PC-9 (cell line): ENCODE data around the gene IQSEC3. TPM values are rescaled to one million over a fixed set of nuclear protein-coding genes. Genes with fewer than 3 reads are reported as not detected.

ENCODE experiments used
- BruUV-seq: library from RNA; stranded (reverse); fragments of 400-500 nt; replicated peaks from 2 replicates; lab custom pipeline; 2021; lab: Mats Ljungman, UMichigan
- CTCF ChIA-PET: fragments of 300-600 bp; sonication (Branson Sonifier 250); formaldehyde crosslinking; loops from one replicate; lab custom pipeline; 2022; ENCODE audit warnings: antibody characterized with exemption; lab: Charles Lee
- POLR2A ChIA-PET: fragments of 300-600 bp; sonication (Branson Sonifier 250); formaldehyde crosslinking; loops from one replicate; lab custom pipeline; 2022; ENCODE audit warnings: antibody characterized with exemption; ENCODE audit not compliant: unreplicated experiment; lab: Charles Lee
- DNase-seq, 2 experiments: peaks; one replicate each; pipeline versions ENCODE4 v3.0.0 to v3.0.0-alpha.2; 2015 to 2022; ENCODE audit warnings: mixed read lengths in 1 of 2
- H2AFZ ChIP-seq: fragments of 200-600 bp; sonication (generic); 2 replicates; pipeline ENCODE4 v1.8.1; 2017; ENCODE audit warnings: antibody characterized with exemption
- H3F3A ChIP-seq: fragments of 200-600 bp; sonication (generic); 2 replicates; pipeline ENCODE4 v1.8.1; 2017; ENCODE audit warnings: antibody characterized with exemption, mild to moderate bottlenecking, low read depth; ENCODE audit not compliant: insufficient read depth
- H3K27ac ChIP-seq: fragments of 200-600 bp; sonication (generic); 2 replicates; pipeline ENCODE4 v1.6.1; 2016; ENCODE audit warnings: mixed run types
- H3K27me3 ChIP-seq: fragments of 200-600 bp; sonication (generic); 2 replicates; pipeline ENCODE4 v1.6.1; 2016; ENCODE audit warnings: low read depth, mixed run types; ENCODE audit not compliant: insufficient read depth
- H3K36me3 ChIP-seq: fragments of 200-600 bp; sonication (generic); 2 replicates; pipeline ENCODE4 v1.6.1; 2016; ENCODE audit warnings: low read depth, mixed run types
- H3K4me1 ChIP-seq: fragments of 200-600 bp; sonication (generic); replicated peaks from 2 replicates; pipeline ENCODE4 v1.6.1; 2016; ENCODE audit warnings: mixed run types; ENCODE audit not compliant: insufficient read depth
- H3K4me2 ChIP-seq: fragments of 200-600 bp; sonication (generic); 2 replicates; pipeline ENCODE4 v1.6.1; 2017; ENCODE audit warnings: mixed run types
- H3K4me3 ChIP-seq: fragments of 200-600 bp; sonication (generic); 2 replicates; pipeline ENCODE4 v1.6.1; 2016; ENCODE audit warnings: mixed run types
- H3K79me2 ChIP-seq: fragments of 200-600 bp; sonication (generic); 2 replicates; pipeline ENCODE4 v1.6.1; 2017; ENCODE audit warnings: low read depth, mixed run types
- H3K9me2 ChIP-seq: fragments of 200-600 bp; sonication (generic); 2 replicates; pipeline ENCODE4 v1.8.1; 2017; ENCODE audit warnings: mild to moderate bottlenecking; ENCODE audit not compliant: insufficient read depth
- H3K9me3 ChIP-seq: fragments of 200-600 bp; sonication (generic); 2 replicates; pipeline ENCODE4 v1.8.1; 2016; ENCODE audit warnings: low read depth; ENCODE audit not compliant: insufficient read depth
- H4K20me1 ChIP-seq: fragments of 200-600 bp; sonication (generic); 2 replicates; pipeline ENCODE4 v1.8.1; 2017; ENCODE audit not compliant: insufficient read depth
- EZH2 ChIP-seq: fragments of 200-600 bp; sonication (generic); IDR thresholded peaks from 2 replicates; pipeline ENCODE4 v1.8.0; 2017; ENCODE audit warnings: antibody characterized with exemption, low read depth
- intact Hi-C: fragments of 100-400 bp; cut with micrococcal nuclease; formaldehyde crosslinking; loops from one replicate; pipeline ENCODE4 v1.10.0; 2022; ENCODE audit not compliant: unreplicated experiment
- total RNA-seq: library from RNA; stranded (reverse); gene quantifications from 2 replicates; pipeline ENCODE4 v1.2.3, GENCODE V29; 2021
- TF ChIP-seq, protein P1 (sequence below): fragments of 200-600 bp; sonication (generic); conservative IDR thresholded peaks from 2 replicates; pipeline ENCODE4 v1.6.1; 2017; ENCODE audit warnings: mixed run types, antibody characterized with exemption, mild to moderate bottlenecking, moderate library complexity

The IQSEC3 gene
- total RNA-seq, 1 experiment from 2014 or later: not detected

DNA sequence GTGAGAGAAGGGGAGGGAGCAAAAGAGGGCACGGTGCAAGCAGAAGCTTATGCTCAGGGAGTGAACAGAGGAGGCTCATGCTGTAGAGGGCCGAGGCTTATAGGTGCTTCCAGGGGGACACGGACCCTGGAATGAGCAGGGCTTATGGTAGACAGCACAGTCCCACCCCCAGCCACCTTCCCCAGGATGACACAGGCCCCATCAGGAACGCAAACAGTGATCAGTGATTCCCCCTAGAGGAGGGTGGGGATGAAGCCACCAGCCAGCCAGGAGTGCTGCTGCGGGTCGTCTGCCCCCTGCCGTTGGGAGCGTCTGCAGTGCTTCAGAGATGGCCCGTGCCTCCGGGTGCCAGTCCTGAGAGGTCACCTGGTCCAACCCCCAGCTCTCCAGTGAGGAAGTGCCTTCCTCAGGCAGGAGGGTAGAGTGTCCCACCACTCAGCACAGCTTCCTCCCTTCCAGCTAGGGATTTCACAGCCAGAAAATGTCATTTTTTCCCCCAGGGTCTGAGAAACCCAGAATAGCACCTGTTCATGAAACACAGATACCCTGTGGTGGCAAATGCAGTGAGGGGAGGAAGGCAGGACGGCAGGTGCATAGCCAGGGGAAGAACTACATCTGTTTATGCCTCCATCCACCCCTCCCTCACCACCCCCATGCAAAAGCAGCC lies 86.6 kb downstream of the IQSEC3 start:
- ChIA-PET CTCF (no interaction called here), POLR2A (no interaction called here)
- no peaks in the 10 kb centered on the region for H3K36me3 ChIP-seq
- no peak overlapping the region for H3K27ac ChIP-seq
- H4K20me1 ChIP-seq: no peaks in the 10 kb centered on the region
- no peaks in the 10 kb centered on the region for H3K4me1 ChIP-seq
- H2AFZ ChIP-seq: no peak overlapping the region
- TF ChIP-seq, protein P1, sequence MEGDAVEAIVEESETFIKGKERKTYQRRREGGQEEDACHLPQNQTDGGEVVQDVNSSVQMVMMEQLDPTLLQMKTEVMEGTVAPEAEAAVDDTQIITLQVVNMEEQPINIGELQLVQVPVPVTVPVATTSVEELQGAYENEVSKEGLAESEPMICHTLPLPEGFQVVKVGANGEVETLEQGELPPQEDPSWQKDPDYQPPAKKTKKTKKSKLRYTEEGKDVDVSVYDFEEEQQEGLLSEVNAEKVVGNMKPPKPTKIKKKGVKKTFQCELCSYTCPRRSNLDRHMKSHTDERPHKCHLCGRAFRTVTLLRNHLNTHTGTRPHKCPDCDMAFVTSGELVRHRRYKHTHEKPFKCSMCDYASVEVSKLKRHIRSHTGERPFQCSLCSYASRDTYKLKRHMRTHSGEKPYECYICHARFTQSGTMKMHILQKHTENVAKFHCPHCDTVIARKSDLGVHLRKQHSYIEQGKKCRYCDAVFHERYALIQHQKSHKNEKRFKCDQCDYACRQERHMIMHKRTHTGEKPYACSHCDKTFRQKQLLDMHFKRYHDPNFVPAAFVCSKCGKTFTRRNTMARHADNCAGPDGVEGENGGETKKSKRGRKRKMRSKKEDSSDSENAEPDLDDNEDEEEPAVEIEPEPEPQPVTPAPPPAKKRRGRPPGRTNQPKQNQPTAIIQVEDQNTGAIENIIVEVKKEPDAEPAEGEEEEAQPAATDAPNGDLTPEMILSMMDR: peak; percentile 78
- TF ChIP-seq EZH2: no peak
- H3K9me2 ChIP-seq: no peaks in the 10 kb centered on the region
- DNase-seq: peak; percentile 47 to 73
- peaks cover 89% of the 10 kb centered on the region for H3K27me3 ChIP-seq
- H3K79me2 ChIP-seq: no peaks in the 10 kb centered on the region
- H3K4me3 ChIP-seq: no peak overlapping the region
- no TSS peak for BruUV-seq
- H3K9me3 ChIP-seq: no peaks in the 10 kb centered on the region
- no peak overlapping the region for H3K4me2 ChIP-seq
- intact Hi-C loops: no loop called here
- H3F3A ChIP-seq: no peaks in the 10 kb centered on the region

DNA sequence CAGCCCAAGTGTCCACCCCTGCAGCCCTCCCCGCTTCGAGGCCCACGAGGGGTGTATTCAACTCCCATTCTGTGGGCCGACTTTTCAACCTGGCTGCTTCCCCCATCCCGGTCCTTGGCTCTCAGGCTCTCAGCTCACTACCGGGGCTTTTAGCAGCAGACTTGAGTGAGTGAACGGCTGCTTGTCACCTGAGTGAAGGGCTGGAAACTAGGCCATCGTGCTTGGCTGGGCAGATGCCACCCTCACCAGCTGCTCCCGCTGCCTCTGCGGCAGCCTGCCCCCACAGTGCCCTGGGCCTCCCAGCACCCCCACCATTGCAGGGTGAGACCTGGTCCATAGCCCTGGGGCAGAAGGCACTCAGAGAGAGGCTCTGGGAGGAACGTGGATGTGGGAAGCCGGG lies 87.5 kb downstream of the IQSEC3 start:
- ChIA-PET POLR2A (no interaction called here), CTCF (no interaction called here)
- H3K9me2 ChIP-seq: no peaks in the 10 kb centered on the region
- no peak overlapping the region for H3K4me3 ChIP-seq
- BruUV-seq: no TSS peak
- intact Hi-C loops: no loop called here
- no peak overlapping the region for H3K27ac ChIP-seq
- no peak overlapping the region for H2AFZ ChIP-seq
- H3K4me1 ChIP-seq: no peaks in the 10 kb centered on the region
- no peak for DNase-seq
- no peaks in the 10 kb centered on the region for H3F3A ChIP-seq
- TF ChIP-seq EZH2: no peak
- H3K9me3 ChIP-seq: no peaks in the 10 kb centered on the region
- H4K20me1 ChIP-seq: no peaks in the 10 kb centered on the region
- no peak overlapping the region for H3K4me2 ChIP-seq
- no peaks in the 10 kb centered on the region for H3K79me2 ChIP-seq
- peaks cover 92% of the 10 kb centered on the region for H3K27me3 ChIP-seq
- no peaks in the 10 kb centered on the region for H3K36me3 ChIP-seq

DNA sequence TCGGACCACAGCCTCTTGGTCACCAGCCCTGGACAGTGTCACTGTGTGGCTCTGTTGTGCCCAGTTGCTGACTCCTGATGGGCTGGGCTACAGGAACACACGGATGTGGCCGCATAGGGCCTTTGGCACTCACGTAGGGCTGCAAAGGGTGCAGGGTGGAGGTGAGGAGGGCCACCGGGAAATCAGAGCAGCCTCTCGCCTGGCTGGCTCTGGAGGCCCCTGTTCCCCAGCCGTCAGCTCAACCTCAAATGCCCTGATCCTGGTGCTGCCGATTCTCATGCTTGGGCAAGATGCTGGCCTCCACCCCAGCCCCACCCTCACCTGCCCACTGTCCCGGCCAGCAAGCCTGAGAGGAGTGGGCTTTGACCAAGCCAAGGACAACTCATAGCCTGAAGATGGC lies 88.4 kb downstream of the IQSEC3 start:
- Histone ChIP-seq H3K4me2 (no peak overlapping the region), H3K4me3 (no peak overlapping the region), H3K79me2 (no peaks in the 10 kb centered on the region), H3K9me2 (no peaks in the 10 kb centered on the region), H3K36me3 (no peaks in the 10 kb centered on the region), H3K4me1 (no peaks in the 10 kb centered on the region), H3K27ac (no peak overlapping the region), H3K9me3 (no peaks in the 10 kb centered on the region), H3K27me3 (peaks cover 92% of the 10 kb centered on the region), H2AFZ (no peak overlapping the region), H3F3A (no peaks in the 10 kb centered on the region), H4K20me1 (no peaks in the 10 kb centered on the region)
- DNase-seq: no peak
- TF ChIP-seq EZH2: no peak
- TF ChIP-seq, protein P1: no peak
- ChIA-PET CTCF (no interaction called here), POLR2A (no interaction called here)
- BruUV-seq: no TSS peak
- intact Hi-C loops: no loop called here

DNA sequence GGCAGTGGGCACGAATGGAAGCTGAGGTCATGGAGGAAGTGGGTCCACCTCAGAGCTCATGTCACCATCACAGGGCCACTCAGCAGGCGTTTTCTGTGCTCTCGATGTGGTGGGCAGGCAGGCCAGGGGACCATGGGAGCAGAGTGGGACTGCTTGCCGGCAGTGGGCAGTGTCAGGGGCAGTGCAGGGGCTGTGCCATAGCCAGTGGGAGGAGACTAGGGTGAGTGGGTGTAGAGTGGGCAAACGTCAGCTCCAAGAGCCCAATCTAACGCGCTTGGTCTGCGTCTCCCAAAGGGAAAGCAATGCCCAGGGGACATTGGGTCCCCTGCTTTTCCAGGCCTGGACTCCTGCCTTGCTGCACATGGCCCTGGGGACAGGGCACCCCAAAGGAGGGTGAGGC lies 89.1 kb downstream of the IQSEC3 start:
- no peaks in the 10 kb centered on the region for H3K9me3 ChIP-seq
- H3K27ac ChIP-seq: no peak overlapping the region
- H3F3A ChIP-seq: no peaks in the 10 kb centered on the region
- intact Hi-C loops: no loop called here
- H4K20me1 ChIP-seq: no peaks in the 10 kb centered on the region
- no peaks in the 10 kb centered on the region for H3K79me2 ChIP-seq
- peaks cover 92% of the 10 kb centered on the region for H3K27me3 ChIP-seq
- ChIA-PET POLR2A (no interaction called here), CTCF (no interaction called here)
- no peaks in the 10 kb centered on the region for H3K4me1 ChIP-seq
- H3K36me3 ChIP-seq: no peaks in the 10 kb centered on the region
- no peaks in the 10 kb centered on the region for H3K9me2 ChIP-seq
- no peak overlapping the region for H3K4me3 ChIP-seq
- DNase-seq: no peak
- BruUV-seq: no TSS peak
- H2AFZ ChIP-seq: no peak overlapping the region
- H3K4me2 ChIP-seq: no peak overlapping the region
- TF ChIP-seq, protein P1: no peak
- TF ChIP-seq EZH2: no peak
